ENCODE results near the gene AOAH. TPM values are rescaled to one million over a fixed set of nuclear protein-coding genes. Genes with fewer than 3 reads are reported as not detected.

The AOAH gene
- total and polyA plus RNA-seq, 12 donors, result 3.4 to 52.0 (median 13.6) TPM

GRCh38 chr7:36663481-36663880, 60.8 kb downstream of the AOAH start:
- no peaks in the 10 kb centered on the region for H3K9me3 ChIP-seq (replicated peaks in 1 of 3)
- no peaks in the 10 kb centered on the region for H3K36me3 ChIP-seq (replicated peaks in 1 of 2)
- intact Hi-C loops (cut with DNase I), result no loop called here
- DNase-seq, result no peak
- no peak overlapping the region for H3K4me3 ChIP-seq
- 78 to 92% (median 89%) methylated on average over 4 of the region's 4 CpGs for WGBS, 4 donors
- no peaks in the 10 kb centered on the region for H3K27me3 ChIP-seq
- TF ChIP-seq, protein P1, sequence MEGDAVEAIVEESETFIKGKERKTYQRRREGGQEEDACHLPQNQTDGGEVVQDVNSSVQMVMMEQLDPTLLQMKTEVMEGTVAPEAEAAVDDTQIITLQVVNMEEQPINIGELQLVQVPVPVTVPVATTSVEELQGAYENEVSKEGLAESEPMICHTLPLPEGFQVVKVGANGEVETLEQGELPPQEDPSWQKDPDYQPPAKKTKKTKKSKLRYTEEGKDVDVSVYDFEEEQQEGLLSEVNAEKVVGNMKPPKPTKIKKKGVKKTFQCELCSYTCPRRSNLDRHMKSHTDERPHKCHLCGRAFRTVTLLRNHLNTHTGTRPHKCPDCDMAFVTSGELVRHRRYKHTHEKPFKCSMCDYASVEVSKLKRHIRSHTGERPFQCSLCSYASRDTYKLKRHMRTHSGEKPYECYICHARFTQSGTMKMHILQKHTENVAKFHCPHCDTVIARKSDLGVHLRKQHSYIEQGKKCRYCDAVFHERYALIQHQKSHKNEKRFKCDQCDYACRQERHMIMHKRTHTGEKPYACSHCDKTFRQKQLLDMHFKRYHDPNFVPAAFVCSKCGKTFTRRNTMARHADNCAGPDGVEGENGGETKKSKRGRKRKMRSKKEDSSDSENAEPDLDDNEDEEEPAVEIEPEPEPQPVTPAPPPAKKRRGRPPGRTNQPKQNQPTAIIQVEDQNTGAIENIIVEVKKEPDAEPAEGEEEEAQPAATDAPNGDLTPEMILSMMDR (IDR thresholded peaks at IDR 0.05), result no peak
- TF ChIP-seq POLR2A (IDR thresholded peaks at IDR 0.05), result no peak
- no peak overlapping the region for H3K27ac ChIP-seq
- H3K4me1 ChIP-seq (replicated peaks in 1 of 2), result no peaks in the 10 kb centered on the region

DNA sequence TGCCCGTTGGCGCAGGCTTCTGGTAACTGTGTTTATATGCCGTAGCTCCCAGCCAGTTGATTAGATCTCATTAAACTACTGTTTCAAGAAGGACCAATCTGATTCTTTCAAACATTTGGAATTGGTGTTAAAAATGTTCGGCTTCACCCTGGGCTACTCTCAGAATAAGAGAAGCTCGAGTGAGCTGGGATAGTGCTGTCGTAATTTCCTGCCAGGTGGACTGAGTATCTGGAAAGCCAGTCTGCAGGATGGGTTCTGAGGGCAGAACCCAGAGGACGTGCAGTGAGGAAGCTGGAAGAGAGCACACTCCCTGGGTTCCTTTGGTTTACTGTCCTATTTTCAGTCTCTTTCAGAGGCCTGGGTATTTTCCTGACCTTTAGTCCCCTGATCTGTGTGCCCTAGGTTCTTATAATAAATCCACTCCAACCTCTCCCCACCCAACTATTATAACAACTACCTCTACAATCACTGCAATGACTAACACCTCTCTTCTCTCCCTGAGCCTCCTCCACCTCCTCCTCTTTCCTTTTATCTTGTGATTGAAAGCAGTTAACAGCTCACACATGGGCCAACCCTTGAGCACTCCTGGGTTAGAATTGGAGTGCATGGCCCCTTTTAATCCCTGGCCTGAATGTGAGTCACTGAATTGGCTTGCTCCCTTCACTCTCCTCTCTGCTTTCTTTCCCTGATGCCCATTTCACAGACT, 63.0 kb downstream of the AOAH start:
- no peak for TF ChIP-seq POLR2A (IDR thresholded peaks at IDR 0.05)
- TF ChIP-seq, protein P1 (IDR thresholded peaks at IDR 0.05), result no peak
- Histone ChIP-seq H3K4me1 (replicated peaks in 1 of 2) (no peaks in the 10 kb centered on the region), H3K36me3 (replicated peaks in 1 of 2) (no peaks in the 10 kb centered on the region), H3K9me3 (replicated peaks in 1 of 3) (no peaks in the 10 kb centered on the region), H3K4me3 (no peak overlapping the region), H3K27ac (no peak overlapping the region), H3K27me3 (no peaks in the 10 kb centered on the region)
- no peak for DNase-seq
- 74 to 82% (median 77%) methylated on average over 7 of the region's 7 CpGs for WGBS, 4 donors
- intact Hi-C loops (cut with DNase I), result no loop called here

GRCh38 chr7:36659638-36660341, 64.5 kb downstream of the AOAH start:
- DNase-seq, result no peak
- WGBS, 4 donors, result 73 to 81% (median 77%) methylated on average over 13 of the region's 13 CpGs
- Histone ChIP-seq H3K9me3 (replicated peaks in 1 of 3) (no peaks in the 10 kb centered on the region), H3K27ac (no peak overlapping the region), H3K4me3 (no peak overlapping the region), H3K27me3 (no peaks in the 10 kb centered on the region), H3K4me1 (replicated peaks in 1 of 2) (no peaks in the 10 kb centered on the region), H3K36me3 (replicated peaks in 1 of 2) (no peaks in the 10 kb centered on the region)
- intact Hi-C loops (cut with DNase I), result no loop called here
- no peak for TF ChIP-seq POLR2A (IDR thresholded peaks at IDR 0.05)
- TF ChIP-seq, protein P1 (IDR thresholded peaks at IDR 0.05), result no peak

GRCh38 chr7:36659172-36659516, 65.2 kb downstream of the AOAH start:
- no peaks in the 10 kb centered on the region for H3K27me3 ChIP-seq
- intact Hi-C loops (cut with DNase I), result no loop called here
- 62 to 65% (median 64%) methylated on average over 4 of the region's 4 CpGs for WGBS, 4 donors
- no peak for DNase-seq
- TF ChIP-seq POLR2A (IDR thresholded peaks at IDR 0.05), result no peak
- TF ChIP-seq, protein P1 (IDR thresholded peaks at IDR 0.05), result no peak
- H3K9me3 ChIP-seq (replicated peaks in 1 of 3), result no peaks in the 10 kb centered on the region
- no peak overlapping the region for H3K4me3 ChIP-seq
- H3K27ac ChIP-seq, result no peak overlapping the region
- H3K4me1 ChIP-seq (replicated peaks in 1 of 2), result no peaks in the 10 kb centered on the region
- no peaks in the 10 kb centered on the region for H3K36me3 ChIP-seq (replicated peaks in 1 of 2)

All from adrenal gland (tissue), 12 donors.